Hepatocyte (in vitro differentiated cells): ENCODE data around the gene CD72.

Source experiments
- CTCF ChIP-seq: fragments of 200-600 bp; sonication (generic); IDR thresholded peaks from 2 replicates; pipeline ENCODE4 v1.5.1; 2016; ENCODE audit warnings: antibody characterized with exemption, mild to moderate bottlenecking; ENCODE audit not compliant: poor library complexity
- EZH2 ChIP-seq: fragments of 200-600 bp; sonication (generic); IDR thresholded peaks from 2 replicates; pipeline ENCODE4 v1.6.1; 2016; ENCODE audit warnings: antibody characterized with exemption, mild to moderate bottlenecking, borderline replicate concordance

GRCh38 chr9:35649431-35650340, 31.5 kb upstream of the CD72 start:
- TF ChIP-seq CTCF: no peak
- no peak for TF ChIP-seq EZH2
